ENCODE results near the gene POC5.

The POC5 gene

GRCh38 chr5:75678155-75678554, 39.1 kb downstream of the POC5 start:
- peaks cover 14% of the 10 kb centered on the region for H3K4me1 ChIP-seq (ENCODE audit: insufficient read depth, low read length, severe bottlenecking)
- H3K9me2 ChIP-seq (ENCODE audit: low read depth, low read length): no peaks in the 10 kb centered on the region
- H3K27ac ChIP-seq (ENCODE audit: low read depth, low read length, poor library complexity, severe bottlenecking): peak overlapping the region; percentile 50
- H3K9me3 ChIP-seq (ENCODE audit: low read length): no peaks in the 10 kb centered on the region
- peak overlapping the region; percentile 68; the same call in 1 of the 2 replicates for H2AFZ ChIP-seq (ENCODE audit: low read length)
- no peaks in the 10 kb centered on the region for H3F3A ChIP-seq (ENCODE audit: insufficient read depth, low read length)
- H3K9ac ChIP-seq (ENCODE audit: low read length): 0 out of 2 replicates have a peak overlapping the region, but pooled peaks have one; percentile 26
- no peaks in the 10 kb centered on the region for H4K20me1 ChIP-seq (ENCODE audit: insufficient read depth, low read length)
- H3K4me3 ChIP-seq (ENCODE audit: low read depth, low read length, poor library complexity, severe bottlenecking): no peak overlapping the region
- H3K36me3 ChIP-seq (ENCODE audit: insufficient read depth, low read length): peaks cover 27% of the 10 kb centered on the region; the same call in 1 of the 2 replicates
- TF ChIP-seq EZH2 (IDR thresholded peaks at IDR 0.05; ENCODE audit: borderline replicate concordance, low read length): no peak
- no peak for TF ChIP-seq CTCF (IDR thresholded peaks at IDR 0.05; ENCODE audit: low read length)
- peak overlapping the region; percentile 38; the same call in 1 of the 2 replicates for H3K4me2 ChIP-seq (ENCODE audit: low read length)
- H3K27me3 ChIP-seq (ENCODE audit: insufficient read depth, low read length): no peaks in the 10 kb centered on the region
- no peaks in the 10 kb centered on the region for H3K79me2 ChIP-seq (ENCODE audit: insufficient read depth, low read length)

DNA sequence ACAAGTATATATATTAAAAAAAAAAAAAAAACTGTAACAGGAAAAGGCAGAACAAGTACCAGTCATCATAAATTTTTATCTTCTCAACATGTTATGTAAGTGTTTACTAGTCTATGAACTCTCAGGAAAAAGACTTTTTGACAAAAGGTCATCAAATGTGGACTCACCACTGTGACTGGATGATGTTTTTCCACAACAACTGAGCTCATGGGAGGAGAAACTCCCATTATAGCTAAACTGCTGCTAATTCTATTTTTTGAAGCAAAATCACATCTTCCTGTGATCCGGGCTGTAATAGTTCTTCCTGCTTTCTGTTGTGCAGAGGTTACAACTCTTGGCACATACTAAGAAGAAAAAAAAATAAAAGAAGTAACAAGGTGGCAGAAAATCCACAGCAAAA, 39.6 kb downstream of the POC5 start:
- H3K27ac ChIP-seq (ENCODE audit: low read depth, low read length, poor library complexity, severe bottlenecking): peak overlapping the region; percentile 50
- H3K4me1 ChIP-seq (ENCODE audit: insufficient read depth, low read length, severe bottlenecking): peaks cover 14% of the 10 kb centered on the region
- no peaks in the 10 kb centered on the region for H3K27me3 ChIP-seq (ENCODE audit: insufficient read depth, low read length)
- H3K79me2 ChIP-seq (ENCODE audit: insufficient read depth, low read length): no peaks in the 10 kb centered on the region
- H3K9me2 ChIP-seq (ENCODE audit: low read depth, low read length): no peaks in the 10 kb centered on the region
- H3K36me3 ChIP-seq (ENCODE audit: insufficient read depth, low read length): peaks cover 33% of the 10 kb centered on the region; the same call in 1 of the 2 replicates
- 0 out of 2 replicates have a peak overlapping the region, but pooled peaks have one; percentile 26 for H3K9ac ChIP-seq (ENCODE audit: low read length)
- H2AFZ ChIP-seq (ENCODE audit: low read length): peak overlapping the region; percentile 68; the same call in 1 of the 2 replicates
- no peaks in the 10 kb centered on the region for H3F3A ChIP-seq (ENCODE audit: insufficient read depth, low read length)
- no peak overlapping the region for H3K4me3 ChIP-seq (ENCODE audit: low read depth, low read length, poor library complexity, severe bottlenecking)
- peak overlapping the region; percentile 38; the same call in 1 of the 2 replicates for H3K4me2 ChIP-seq (ENCODE audit: low read length)
- no peak for TF ChIP-seq EZH2 (IDR thresholded peaks at IDR 0.05; ENCODE audit: borderline replicate concordance, low read length)
- TF ChIP-seq CTCF (IDR thresholded peaks at IDR 0.05; ENCODE audit: low read length): no peak
- no peaks in the 10 kb centered on the region for H3K9me3 ChIP-seq (ENCODE audit: low read length)
- no peaks in the 10 kb centered on the region for H4K20me1 ChIP-seq (ENCODE audit: insufficient read depth, low read length)

- Histone ChIP-seq H3K27ac (ENCODE audit: low read depth, low read length, poor library complexity, severe bottlenecking) (no peak overlapping the region), H2AFZ (ENCODE audit: low read length) (no peak overlapping the region), H3K9me2 (ENCODE audit: low read depth, low read length) (no peaks in the 10 kb centered on the region), H3K9ac (ENCODE audit: low read length) (no peak overlapping the region), H3K4me3 (ENCODE audit: low read depth, low read length, poor library complexity, severe bottlenecking) (no peak overlapping the region), H3K79me2 (ENCODE audit: insufficient read depth, low read length) (no peaks in the 10 kb centered on the region), H3K36me3 (ENCODE audit: insufficient read depth, low read length) (peaks cover 38% of the 10 kb centered on the region; the same call in 1 of the 2 replicates), H3K4me1 (ENCODE audit: insufficient read depth, low read length, severe bottlenecking) (peaks cover 14% of the 10 kb centered on the region), H3K27me3 (ENCODE audit: insufficient read depth, low read length) (no peaks in the 10 kb centered on the region), H3K4me2 (ENCODE audit: low read length) (no peak overlapping the region), H3K9me3 (ENCODE audit: low read length) (no peaks in the 10 kb centered on the region), H3F3A (ENCODE audit: insufficient read depth, low read length) (no peaks in the 10 kb centered on the region), H4K20me1 (ENCODE audit: insufficient read depth, low read length) (no peaks in the 10 kb centered on the region)
- TF ChIP-seq EZH2 (IDR thresholded peaks at IDR 0.05; ENCODE audit: borderline replicate concordance, low read length): no peak
- TF ChIP-seq CTCF (IDR thresholded peaks at IDR 0.05; ENCODE audit: low read length): no peak
These were observed 41.5 kb downstream of the POC5 start for GRCh38 chr5:75675783-75676182.

Measured in OCI-LY1 (cell line).